A673 (cell line): Measurements from ENCODE around the gene VMAC.

Source experiments
- CTCF ChIP-seq: fragments of 300-800, 200-600 bp; sonication (generic); conservative IDR thresholded peaks from 2 replicates; pipeline ENCODE4 v1.5.1; 2017; ENCODE audit warnings: low read depth, mild to moderate bottlenecking, antibody characterized with exemption, low read length, moderate library complexity, mixed read lengths
- EZH2 ChIP-seq: fragments of 200-600 bp; sonication (generic); IDR thresholded peaks from 2 replicates; pipeline ENCODE4 v1.6.1; 2017; ENCODE audit warnings: borderline replicate concordance, low read depth, mild to moderate bottlenecking, mixed read lengths, antibody characterized with exemption, low read length; ENCODE audit not compliant: poor library complexity, severe bottlenecking

DNA sequence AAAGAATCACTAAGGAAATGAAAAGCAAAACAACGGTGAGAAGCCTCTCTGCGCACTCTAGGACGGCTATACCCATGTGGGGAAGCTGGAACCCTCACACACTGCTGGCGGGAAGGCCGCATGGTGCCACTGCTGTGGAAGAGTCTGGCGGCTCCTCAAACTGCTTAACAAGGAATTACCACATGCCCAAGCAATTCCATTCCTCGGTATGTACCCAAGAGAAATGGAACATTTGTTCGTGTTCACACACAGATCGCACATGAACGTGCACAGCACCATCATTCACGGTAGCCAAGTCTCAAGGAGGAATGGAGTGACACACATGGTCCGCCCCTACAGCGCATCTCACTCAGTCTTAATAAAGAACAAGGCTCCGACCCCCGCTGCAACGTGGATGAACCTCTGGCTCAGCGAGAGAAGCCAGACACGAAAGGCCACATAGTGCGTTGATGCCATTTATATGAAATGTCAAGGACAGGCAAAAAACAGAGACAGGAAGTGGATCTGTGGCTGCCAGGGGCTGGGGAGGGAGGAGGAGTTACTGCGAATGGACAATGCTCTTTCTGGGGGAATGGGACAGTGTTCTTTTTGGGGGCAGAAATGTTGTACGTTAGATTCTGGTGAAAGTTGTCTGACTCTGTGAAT is 17.0 kb downstream of the VMAC start:
- no peak for TF ChIP-seq EZH2
- no peak for TF ChIP-seq CTCF
